GM23338 (cell line): ENCODE data around the gene SLC20A1. TPM values are rescaled to one million over a fixed set of nuclear protein-coding genes. Genes with fewer than 3 reads are reported as not detected.

ENCODE experiments used
- ATAC-seq: fragments of 200-7000 bp; cut with Tn5 transposase; 3 replicates; pipeline ENCODE4 v1.9.1; 2020
- DNase-seq: peaks from one replicate; pipeline ENCODE4 v3.0.0-alpha.2; 2015; ENCODE audit warnings: low spot score
- H2AFZ ChIP-seq: fragments of 200-600 bp; sonication (generic); 2 replicates; pipeline ENCODE4 v1.8.0; 2016; ENCODE audit warnings: antibody characterized with exemption, mild to moderate bottlenecking, moderate library complexity
- H3F3A ChIP-seq: fragments of 200-600 bp; sonication (generic); replicated peaks from 2 replicates; pipeline ENCODE4 v1.8.0; 2017; ENCODE audit warnings: antibody characterized with exemption, mixed run types, low read depth
- H3K27ac ChIP-seq: fragments of 200-600 bp; sonication (generic); 2 replicates; pipeline ENCODE4 v1.6.1; 2016; ENCODE audit warnings: low read depth
- H3K27me3 ChIP-seq: fragments of 200-600 bp; sonication (generic); 2 replicates; pipeline ENCODE4 v1.8.0; 2016; ENCODE audit warnings: mild to moderate bottlenecking, mixed run types, moderate library complexity; ENCODE audit not compliant: insufficient read depth
- H3K36me3 ChIP-seq: fragments of 200-600 bp; sonication (generic); 2 replicates; pipeline ENCODE4 v1.8.0; 2016; ENCODE audit warnings: mild to moderate bottlenecking; ENCODE audit not compliant: insufficient read depth
- H3K4me1 ChIP-seq: fragments of 200-600 bp; sonication (generic); 2 replicates; pipeline ENCODE4 v1.8.0; 2016; ENCODE audit warnings: mild to moderate bottlenecking, moderate library complexity; ENCODE audit not compliant: insufficient read depth
- H3K4me2 ChIP-seq: fragments of 200-600 bp; sonication (generic); 2 replicates; pipeline ENCODE4 v1.7.1; 2017; ENCODE audit warnings: mixed run types
- H3K4me3 ChIP-seq: fragments of 200-600 bp; sonication (generic); 2 replicates; pipeline ENCODE4 v1.6.1; 2016; ENCODE audit warnings: mixed run types
- H3K79me2 ChIP-seq: fragments of 200-600 bp; sonication (generic); replicated peaks from 2 replicates; pipeline ENCODE4 v1.8.0; 2017; ENCODE audit warnings: mild to moderate bottlenecking; ENCODE audit not compliant: insufficient read depth
- H3K9me2 ChIP-seq: fragments of 200-600 bp; sonication (generic); 2 replicates; pipeline ENCODE4 v1.8.0; 2017; ENCODE audit not compliant: insufficient read depth
- H4K20me1 ChIP-seq: fragments of 200-600 bp; sonication (generic); replicated peaks from 2 replicates; pipeline ENCODE4 v1.8.0; 2017; ENCODE audit warnings: mild to moderate bottlenecking; ENCODE audit not compliant: insufficient read depth
- H3K27ac Mint-ChIP-seq: 2 replicates; pipeline ENCODE4 v1.8.0; 2020; ENCODE audit warnings: inconsistent platforms, mild to moderate bottlenecking, moderate library complexity, mixed read lengths
- H3K27me3 Mint-ChIP-seq: 3 replicates; pipeline ENCODE4 v1.8.0; 2022; ENCODE audit warnings: low read depth, mild to moderate bottlenecking, moderate library complexity, mixed read lengths, inconsistent platforms; ENCODE audit not compliant: insufficient read depth, poor library complexity
- H3K36me3 Mint-ChIP-seq: 3 replicates; pipeline ENCODE4 v1.8.0; 2021; ENCODE audit warnings: low read depth, mild to moderate bottlenecking, inconsistent platforms, moderate library complexity, mixed read lengths
- H3K4me1 Mint-ChIP-seq: 3 replicates; pipeline ENCODE4 v1.8.0; 2020; ENCODE audit warnings: mild to moderate bottlenecking, inconsistent platforms, mixed read lengths
- H3K4me3 Mint-ChIP-seq: 3 replicates; pipeline ENCODE4 v1.8.0; 2021; ENCODE audit warnings: moderate library complexity, mild to moderate bottlenecking, inconsistent platforms, mixed read lengths
- H3K9me3 Mint-ChIP-seq: 3 replicates; pipeline ENCODE4 v1.8.0; 2020; ENCODE audit warnings: moderate library complexity, mild to moderate bottlenecking, inconsistent platforms, mixed read lengths
- CREB1 ChIP-seq: fragments of 250-450 bp; sonication (Bioruptor Pico); IDR thresholded peaks from 2 replicates; pipeline ENCODE4 v1.5.0; 2020; ENCODE audit warnings: low read depth, mild to moderate bottlenecking, moderate library complexity
- CTCF ChIP-seq, 2 experiments: fragments of 200-600 bp in 1 of 2; sonication (generic) in 1 of 2; conservative IDR thresholded peaks; 2 replicates each; pipeline versions ENCODE4 v1.5.1 to v1.6.1; 2016 to 2017; ENCODE audit warnings: antibody characterized with exemption in 2 of 2, low read depth in 2 of 2, mild to moderate bottlenecking in 2 of 2, moderate library complexity in 1 of 2
- ETS1 ChIP-seq: IDR thresholded peaks from 2 replicates; pipeline ENCODE4 v1.6.1; 2016; ENCODE audit warnings: antibody characterized with exemption
- EZH2 ChIP-seq: fragments of 200-600 bp; sonication (generic); IDR thresholded peaks from one replicate; pipeline ENCODE4 v1.8.0; 2017; ENCODE audit warnings: antibody characterized with exemption, mild to moderate bottlenecking, low read depth; ENCODE audit not compliant: unreplicated experiment
- EZH2phosphoT487 ChIP-seq: fragments of 200-600 bp; sonication (generic); IDR thresholded peaks from one replicate; pipeline ENCODE4 v1.8.1; 2018; ENCODE audit warnings: antibody characterized with exemption; ENCODE audit not compliant: unreplicated experiment
- JUNB ChIP-seq: IDR thresholded peaks from one replicate; pipeline ENCODE4 v1.6.1; 2016; ENCODE audit warnings: antibody characterized with exemption; ENCODE audit not compliant: unreplicated experiment
- NANOG ChIP-seq: IDR thresholded peaks from 2 replicates; pipeline ENCODE4 v1.6.1; 2016; ENCODE audit warnings: antibody characterized with exemption, borderline replicate concordance
- POLR2AphosphoS5 ChIP-seq: IDR thresholded peaks from 2 replicates; pipeline ENCODE4 v1.6.1; 2016; ENCODE audit warnings: antibody characterized with exemption, low read depth
- REST ChIP-seq: IDR thresholded peaks from one replicate; pipeline ENCODE4 v1.6.1; 2018; ENCODE audit warnings: antibody characterized with exemption; ENCODE audit not compliant: unreplicated experiment
- STAT1 ChIP-seq: IDR thresholded peaks from one replicate; pipeline ENCODE4 v1.6.1; 2016; ENCODE audit warnings: antibody characterized with exemption; ENCODE audit not compliant: unreplicated experiment
- ZNF114 ChIP-seq: fragments of 250-450 bp; sonication (Bioruptor Pico); IDR thresholded peaks from 2 replicates; pipeline ENCODE4 v1.5.0; 2020; ENCODE audit warnings: mild to moderate bottlenecking, moderate library complexity
- ZNF331 ChIP-seq: fragments of 250-450 bp; sonication (Bioruptor Pico); IDR thresholded peaks from 2 replicates; pipeline ENCODE4 v1.5.0; 2020; ENCODE audit warnings: low read depth, mild to moderate bottlenecking, moderate library complexity
- ZNF462 ChIP-seq: fragments of 250-450 bp; sonication (Bioruptor Pico); IDR thresholded peaks from 2 replicates; pipeline ENCODE4 v1.5.0; 2020; ENCODE audit warnings: mild to moderate bottlenecking, moderate library complexity
- polyA plus RNA-seq: library from polyadenylated mRNA; unstranded; fragments of >200 nt; fragmentation: Nextera tagmentation; extraction: Ambion mirVana; gene quantifications from 2 replicates; pipeline ENCODE4 v1.2.1, GENCODE V29; 2016
- total RNA-seq: library from RNA; depleted of rRNA; stranded (reverse); fragments of >200 nt; shearing (Covaris generic); gene quantifications from 2 replicates; pipeline ENCODE4 v1.2.3, GENCODE V29; 2014

SLC20A1 gene
- total and polyA plus RNA-seq, 2 experiments from 2014 or later: 52.9 to 84.3 TPM

GRCh38 chr2:112712465-112712864 is 66.7 kb downstream of the SLC20A1 start:
- no peaks in the 10 kb centered on the region for H3F3A ChIP-seq
- no peak overlapping the region for H3K4me3 Mint-ChIP-seq
- H3K9me2 ChIP-seq: 0 out of 2 replicates have a peak, but pooled peaks cover 4% of the 10 kb centered on the region
- H3K27ac Mint-ChIP-seq: no peak overlapping the region
- TF ChIP-seq REST (no peak), ZNF462 (CRISPR knock-in tag) (no peak), EZH2 (no peak), EZH2phosphoT487 (no peak), ETS1 (no peak), NANOG (no peak), ZNF114 (no peak), POLR2AphosphoS5 (no peak), CTCF (conservative IDR thresholded peaks at IDR 0.05; ENCODE audit: low read depth in 2 of 2) (no peak), STAT1 (no peak), JUNB (no peak), CREB1 (CRISPR knock-in tag) (no peak), ZNF331 (CRISPR knock-in tag) (no peak)
- no peak for DNase-seq
- no peaks in the 10 kb centered on the region; the same call in 2 of the 3 replicates for H3K9me3 Mint-ChIP-seq
- no peaks in the 10 kb centered on the region for H3K27me3 ChIP-seq
- no peaks in the 10 kb centered on the region for H4K20me1 ChIP-seq
- H3K4me2 ChIP-seq: no peak overlapping the region
- peaks cover 3% of the 10 kb centered on the region; the same call in 1 of the 3 replicates for H3K4me1 Mint-ChIP-seq
- no peak overlapping the region for H3K4me3 ChIP-seq
- H3K4me1 ChIP-seq: no peaks in the 10 kb centered on the region
- no peaks in the 10 kb centered on the region for H3K79me2 ChIP-seq
- no peak overlapping the region for H3K27ac ChIP-seq
- H2AFZ ChIP-seq: no peak overlapping the region
- H3K27me3 Mint-ChIP-seq: peaks cover 2% of the 10 kb centered on the region
- no peak for ATAC-seq
- no peaks in the 10 kb centered on the region for H3K36me3 Mint-ChIP-seq
- no peaks in the 10 kb centered on the region for H3K36me3 ChIP-seq
